ENCODE results near the gene SIPA1L3. TPM values are rescaled to one million over a fixed set of nuclear protein-coding genes. Genes with fewer than 3 reads are reported as not detected.

The SIPA1L3 gene
- total and polyA plus RNA-seq, 2 experiments from 2014 or later = 15.7 to 54.1 TPM

DNA sequence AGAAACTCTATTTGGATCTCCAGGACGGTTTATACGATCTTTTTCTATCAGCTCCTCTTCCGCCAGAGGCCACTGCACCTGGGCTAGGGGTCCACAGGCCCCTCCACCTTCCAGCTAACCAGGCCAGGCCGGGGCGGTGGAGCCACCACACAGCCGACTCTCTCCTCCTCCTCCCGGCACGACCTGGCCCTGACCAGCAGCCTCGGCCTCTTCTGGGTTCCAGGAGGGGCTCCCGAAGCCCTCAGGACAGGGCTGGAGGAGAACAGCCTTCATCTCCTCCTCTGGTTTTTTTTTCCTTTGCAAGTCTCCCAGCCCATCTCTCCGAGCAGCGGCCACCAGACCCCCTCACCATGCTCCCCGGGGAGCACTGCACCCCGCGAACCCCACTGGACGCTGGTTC, 299.9 kb downstream of the SIPA1L3 start:
- Mint-ChIP-seq H3K27me3 (ENCODE audit: insufficient read depth, low read depth, poor library complexity) (peaks cover 19% of the 10 kb centered on the region), H3K9me3 (no peaks in the 10 kb centered on the region), H3K4me3 (no peak overlapping the region; the same call in 2 of the 3 replicates), H3K27ac (peak overlapping the region; percentile 72), H3K36me3 (ENCODE audit: low read depth) (peaks cover 7% of the 10 kb centered on the region; the same call in 2 of the 3 replicates), H3K4me1 (peaks cover 38% of the 10 kb centered on the region)
- Histone ChIP-seq H3K4me3 (no peak overlapping the region), H3K36me3 (ENCODE audit: insufficient read depth) (no peaks in the 10 kb centered on the region), H3K4me1 (ENCODE audit: insufficient read depth) (peaks cover 14% of the 10 kb centered on the region), H3F3A (replicated peaks; ENCODE audit: low read depth) (peaks cover 21% of the 10 kb centered on the region; the same call in 1 of the 2 replicates), H2AFZ (no peak overlapping the region), H3K4me2 (no peak overlapping the region), H3K9me2 (ENCODE audit: insufficient read depth) (no peaks in the 10 kb centered on the region), H3K79me2 (replicated peaks; ENCODE audit: insufficient read depth) (no peaks in the 10 kb centered on the region), H3K27me3 (ENCODE audit: insufficient read depth) (no peaks in the 10 kb centered on the region), H4K20me1 (replicated peaks; ENCODE audit: insufficient read depth) (no peaks in the 10 kb centered on the region), H3K27ac (ENCODE audit: low read depth) (no peak overlapping the region; the same call in 1 of the 2 replicates)
- no peak for DNase-seq (ENCODE audit: low spot score)
- TF ChIP-seq ZNF114 (CRISPR knock-in tag; IDR thresholded peaks at IDR 0.05) = no peak
- TF ChIP-seq JUNB (IDR thresholded peaks at IDR 0.05; ENCODE audit: unreplicated experiment) = no peak
- no peak for TF ChIP-seq POLR2AphosphoS5 (IDR thresholded peaks at IDR 0.05; ENCODE audit: low read depth)
- no peak for TF ChIP-seq ETS1 (IDR thresholded peaks at IDR 0.05)
- no peak for ATAC-seq

DNA sequence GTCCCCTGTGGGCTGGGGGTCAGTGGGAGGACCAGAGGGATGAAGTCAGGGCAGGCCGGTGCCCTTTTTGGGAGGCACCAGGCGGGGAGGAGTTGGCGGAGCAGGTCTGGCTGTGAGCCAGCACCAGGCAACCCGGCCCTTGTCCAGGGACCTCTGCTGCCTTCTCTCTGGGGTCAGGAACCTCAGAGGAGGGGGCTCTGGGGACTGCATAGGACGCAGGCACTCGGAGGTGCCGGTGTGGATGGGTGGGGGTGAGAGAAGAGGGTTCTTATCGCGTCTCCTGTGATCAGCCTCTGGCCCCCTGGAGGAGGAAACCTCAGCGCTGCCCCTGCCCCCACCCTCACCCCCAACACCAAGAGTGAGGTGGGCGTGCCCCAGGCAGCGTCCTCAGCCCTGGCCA, 300.5 kb downstream of the SIPA1L3 start:
- H3K4me2 ChIP-seq = no peak overlapping the region
- no peaks in the 10 kb centered on the region for H3K9me3 Mint-ChIP-seq
- H2AFZ ChIP-seq = no peak overlapping the region
- peaks cover 38% of the 10 kb centered on the region for H3K4me1 Mint-ChIP-seq
- no peaks in the 10 kb centered on the region for H4K20me1 ChIP-seq (replicated peaks; ENCODE audit: insufficient read depth)
- no peaks in the 10 kb centered on the region for H3K36me3 ChIP-seq (ENCODE audit: insufficient read depth)
- peaks cover 14% of the 10 kb centered on the region for H3K4me1 ChIP-seq (ENCODE audit: insufficient read depth)
- H3K27me3 Mint-ChIP-seq (ENCODE audit: insufficient read depth, low read depth, poor library complexity) = peaks cover 19% of the 10 kb centered on the region
- peaks cover 21% of the 10 kb centered on the region; the same call in 1 of the 2 replicates for H3F3A ChIP-seq (replicated peaks; ENCODE audit: low read depth)
- no peaks in the 10 kb centered on the region for H3K79me2 ChIP-seq (replicated peaks; ENCODE audit: insufficient read depth)
- no peaks in the 10 kb centered on the region for H3K9me2 ChIP-seq (ENCODE audit: insufficient read depth)
- no peak overlapping the region for H3K27ac ChIP-seq (ENCODE audit: low read depth)
- H3K4me3 Mint-ChIP-seq = no peak overlapping the region
- H3K36me3 Mint-ChIP-seq (ENCODE audit: low read depth) = peaks cover 6% of the 10 kb centered on the region; the same call in 2 of the 3 replicates
- no peak overlapping the region for H3K4me3 ChIP-seq
- ATAC-seq (no peak), DNase-seq (ENCODE audit: low spot score) (no peak)
- no peaks in the 10 kb centered on the region for H3K27me3 ChIP-seq (ENCODE audit: insufficient read depth)
- H3K27ac Mint-ChIP-seq = no peak overlapping the region
- no peak for TF ChIP-seq ZNF114 (CRISPR knock-in tag; IDR thresholded peaks at IDR 0.05)
- no peak for TF ChIP-seq CREB1 (CRISPR knock-in tag; IDR thresholded peaks at IDR 0.05; ENCODE audit: low read depth)
- no peak for TF ChIP-seq EZH2 (IDR thresholded peaks at IDR 0.05; ENCODE audit: low read depth, unreplicated experiment)
- no peak for TF ChIP-seq POLR2AphosphoS5 (IDR thresholded peaks at IDR 0.05; ENCODE audit: low read depth)
- TF ChIP-seq, protein P1, sequence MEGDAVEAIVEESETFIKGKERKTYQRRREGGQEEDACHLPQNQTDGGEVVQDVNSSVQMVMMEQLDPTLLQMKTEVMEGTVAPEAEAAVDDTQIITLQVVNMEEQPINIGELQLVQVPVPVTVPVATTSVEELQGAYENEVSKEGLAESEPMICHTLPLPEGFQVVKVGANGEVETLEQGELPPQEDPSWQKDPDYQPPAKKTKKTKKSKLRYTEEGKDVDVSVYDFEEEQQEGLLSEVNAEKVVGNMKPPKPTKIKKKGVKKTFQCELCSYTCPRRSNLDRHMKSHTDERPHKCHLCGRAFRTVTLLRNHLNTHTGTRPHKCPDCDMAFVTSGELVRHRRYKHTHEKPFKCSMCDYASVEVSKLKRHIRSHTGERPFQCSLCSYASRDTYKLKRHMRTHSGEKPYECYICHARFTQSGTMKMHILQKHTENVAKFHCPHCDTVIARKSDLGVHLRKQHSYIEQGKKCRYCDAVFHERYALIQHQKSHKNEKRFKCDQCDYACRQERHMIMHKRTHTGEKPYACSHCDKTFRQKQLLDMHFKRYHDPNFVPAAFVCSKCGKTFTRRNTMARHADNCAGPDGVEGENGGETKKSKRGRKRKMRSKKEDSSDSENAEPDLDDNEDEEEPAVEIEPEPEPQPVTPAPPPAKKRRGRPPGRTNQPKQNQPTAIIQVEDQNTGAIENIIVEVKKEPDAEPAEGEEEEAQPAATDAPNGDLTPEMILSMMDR (conservative IDR thresholded peaks at IDR 0.05; ENCODE audit: low read depth in 2 of 2) = no peak
- TF ChIP-seq NANOG (IDR thresholded peaks at IDR 0.05; ENCODE audit: borderline replicate concordance) = no peak
- TF ChIP-seq, protein P2, sequence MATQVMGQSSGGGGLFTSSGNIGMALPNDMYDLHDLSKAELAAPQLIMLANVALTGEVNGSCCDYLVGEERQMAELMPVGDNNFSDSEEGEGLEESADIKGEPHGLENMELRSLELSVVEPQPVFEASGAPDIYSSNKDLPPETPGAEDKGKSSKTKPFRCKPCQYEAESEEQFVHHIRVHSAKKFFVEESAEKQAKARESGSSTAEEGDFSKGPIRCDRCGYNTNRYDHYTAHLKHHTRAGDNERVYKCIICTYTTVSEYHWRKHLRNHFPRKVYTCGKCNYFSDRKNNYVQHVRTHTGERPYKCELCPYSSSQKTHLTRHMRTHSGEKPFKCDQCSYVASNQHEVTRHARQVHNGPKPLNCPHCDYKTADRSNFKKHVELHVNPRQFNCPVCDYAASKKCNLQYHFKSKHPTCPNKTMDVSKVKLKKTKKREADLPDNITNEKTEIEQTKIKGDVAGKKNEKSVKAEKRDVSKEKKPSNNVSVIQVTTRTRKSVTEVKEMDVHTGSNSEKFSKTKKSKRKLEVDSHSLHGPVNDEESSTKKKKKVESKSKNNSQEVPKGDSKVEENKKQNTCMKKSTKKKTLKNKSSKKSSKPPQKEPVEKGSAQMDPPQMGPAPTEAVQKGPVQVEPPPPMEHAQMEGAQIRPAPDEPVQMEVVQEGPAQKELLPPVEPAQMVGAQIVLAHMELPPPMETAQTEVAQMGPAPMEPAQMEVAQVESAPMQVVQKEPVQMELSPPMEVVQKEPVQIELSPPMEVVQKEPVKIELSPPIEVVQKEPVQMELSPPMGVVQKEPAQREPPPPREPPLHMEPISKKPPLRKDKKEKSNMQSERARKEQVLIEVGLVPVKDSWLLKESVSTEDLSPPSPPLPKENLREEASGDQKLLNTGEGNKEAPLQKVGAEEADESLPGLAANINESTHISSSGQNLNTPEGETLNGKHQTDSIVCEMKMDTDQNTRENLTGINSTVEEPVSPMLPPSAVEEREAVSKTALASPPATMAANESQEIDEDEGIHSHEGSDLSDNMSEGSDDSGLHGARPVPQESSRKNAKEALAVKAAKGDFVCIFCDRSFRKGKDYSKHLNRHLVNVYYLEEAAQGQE (IDR thresholded peaks at IDR 0.05; ENCODE audit: unreplicated experiment) = no peak
- no peak for TF ChIP-seq JUNB (IDR thresholded peaks at IDR 0.05; ENCODE audit: unreplicated experiment)

All from GM23338 (cell line).